B cell (primary cell): ENCODE measurements around the gene PLEKHH1. TPM values are rescaled to one million over a fixed set of nuclear protein-coding genes. Genes with fewer than 3 reads are reported as not detected.

ENCODE experiments used
- ATAC-seq: fragments of 200-7000 bp; cut with Tn5 transposase; one replicate; pipeline ENCODE4 v1.10.0; 2021; ENCODE audit warnings: low read depth, mild to moderate bottlenecking, moderate number of reproducible peaks, moderate library complexity
- CTCF ChIA-PET: fragments of 350-600 bp; sonication (Branson Sonifier 250); formaldehyde crosslinking; loops from one replicate; lab custom pipeline; 2021; ENCODE audit warnings: antibody characterized with exemption, inconsistent platforms; lab: Charles Lee
- POLR2A ChIA-PET: fragments of 350-600 bp; sonication (Branson Sonifier 250); formaldehyde crosslinking; loops from one replicate; lab custom pipeline; 2021; ENCODE audit warnings: antibody characterized with exemption; lab: Charles Lee
- DNase-seq: peaks from one replicate; pipeline ENCODE4 v3.0.0; 2013
- H2AFZ ChIP-seq: 2 replicates; pipeline ENCODE4 v1.6.1; 2012; ENCODE audit warnings: mild to moderate bottlenecking, low read depth, low read length; ENCODE audit not compliant: insufficient read depth, poor library complexity, severe bottlenecking
- H3K27ac ChIP-seq, 2 donors: 1 replicate in 1 of 2; 2 replicates in 1 of 2; pipeline ENCODE4 v1.5.1; 2012 to 2013; ENCODE audit warnings: low read length in 2 of 2, mild to moderate bottlenecking in 2 of 2, moderate library complexity in 1 of 2
- H3K27me3 ChIP-seq, 4 experiments: fragments of 200-600 bp in 1 of 4; sonication (generic) in 1 of 4; replicated peaks in 1 of 4; 1 replicate in 2 of 4; 2 replicates in 2 of 4; pipeline versions ENCODE4 v1.6.1 to v1.7.0; 2013 to 2016; ENCODE audit warnings: low read length in 3 of 4, mild to moderate bottlenecking in 2 of 4, mixed read lengths in 1 of 4, moderate library complexity in 1 of 4; ENCODE audit not compliant: insufficient read depth in 4 of 4, control insufficient read depth in 3 of 4; ENCODE audit errors: control extremely low read depth in 1 of 4
- H3K36me3 ChIP-seq, 2 experiments: replicated peaks in 1 of 2; 1 replicate in 1 of 2; 2 replicates in 1 of 2; pipeline versions ENCODE4 v1.6.1 to v1.7.1; 2013; ENCODE audit warnings: low read length in 1 of 2; ENCODE audit not compliant: insufficient read depth in 2 of 2, control insufficient read depth in 1 of 2; ENCODE audit errors: control extremely low read depth in 1 of 2, extremely low read depth in 1 of 2
- H3K4me1 ChIP-seq, 2 donors: fragments of 200-600 bp in 1 of 2; sonication (generic) in 1 of 2; 1 replicate in 1 of 2; 2 replicates in 1 of 2; pipeline versions ENCODE4 v1.5.1 to v1.6.1; 2013 to 2017; ENCODE audit warnings: low read length in 2 of 2; ENCODE audit not compliant: control insufficient read depth in 2 of 2, insufficient read depth in 2 of 2
- H3K4me2 ChIP-seq: replicated peaks from 2 replicates; pipeline ENCODE3; 2012; ENCODE audit warnings: mild to moderate bottlenecking, low read depth, low read length; ENCODE audit not compliant: poor library complexity, severe bottlenecking
- H3K4me3 ChIP-seq, 5 experiments: fragments of 200-600 bp in 1 of 5; sonication (generic) in 1 of 5; 1 replicate in 3 of 5; 2 replicates in 2 of 5; pipeline versions ENCODE4 v1.5.1 to v1.7.0; 2011 to 2016; ENCODE audit warnings: low read length in 4 of 5, mild to moderate bottlenecking in 4 of 5, low read depth in 2 of 5, control low read depth in 1 of 5, moderate library complexity in 1 of 5; ENCODE audit not compliant: insufficient read depth in 1 of 5; ENCODE audit errors: control extremely low read depth in 1 of 5, extremely low read depth in 1 of 5
- H3K79me2 ChIP-seq: fragments of 200-600 bp; sonication (generic); one replicate; pipeline ENCODE4 v1.6.0; 2016; ENCODE audit warnings: low read length; ENCODE audit not compliant: control insufficient read depth, insufficient read depth
- H3K9ac ChIP-seq: fragments of 200-600 bp; sonication (generic); 2 replicates; pipeline ENCODE4 v1.6.1; 2017; ENCODE audit warnings: mild to moderate bottlenecking, low read length, moderate library complexity
- H3K9me3 ChIP-seq, 3 donors: one replicate each; pipeline versions ENCODE4 v1.6.1 to v1.7.1; 2013; ENCODE audit warnings: low read length in 2 of 3; ENCODE audit not compliant: control insufficient read depth in 2 of 3, insufficient read depth in 1 of 3; ENCODE audit errors: control extremely low read depth in 1 of 3
- H4K20me1 ChIP-seq: 2 replicates; pipeline ENCODE4 v1.6.0; 2012; ENCODE audit warnings: mild to moderate bottlenecking, low read length; ENCODE audit not compliant: insufficient read depth, control insufficient read depth, poor library complexity, severe bottlenecking
- H3K27ac Mint-ChIP-seq: one replicate; pipeline ENCODE4 v1.8.0; 2021; ENCODE audit warnings: mixed read lengths
- H3K27me3 Mint-ChIP-seq: one replicate; pipeline ENCODE4 v1.8.0; 2021; ENCODE audit warnings: mixed read lengths
- H3K4me1 Mint-ChIP-seq: one replicate; pipeline ENCODE4 v1.8.0; 2021; ENCODE audit warnings: mixed read lengths
- H3K4me3 Mint-ChIP-seq: one replicate; pipeline ENCODE4 v1.8.0; 2021; ENCODE audit warnings: mixed read lengths
- H3K9me3 Mint-ChIP-seq: one replicate; pipeline ENCODE4 v1.8.0; 2022; ENCODE audit warnings: mixed read lengths; ENCODE audit not compliant: insufficient read depth
- CTCF ChIP-seq: fragments of 200-600 bp; IDR thresholded peaks from one replicate; pipeline ENCODE4 v1.8.0; 2022; ENCODE audit warnings: antibody characterized with exemption, mild to moderate bottlenecking
- EZH2 ChIP-seq: IDR thresholded peaks from 2 replicates; pipeline ENCODE4 v1.6.1; 2012; ENCODE audit warnings: borderline replicate concordance, low read depth, mild to moderate bottlenecking, moderate library complexity, low read length; ENCODE audit not compliant: insufficient read depth, poor library complexity, severe bottlenecking
- WGBS: methylation state at CpG from one replicate; pipeline ENCODE4 v1.1.5; 2013; ENCODE audit warnings: missing lambda C conversion rate; ENCODE audit not compliant: insufficient coverage; 5-methylcytosine and 5-hydroxymethylcytosine counted together
- intact Hi-C: fragments of 100-400 bp; cut with micrococcal nuclease; formaldehyde crosslinking; loops from one replicate; pipeline ENCODE4 v1.10.0; 2022
- polyA plus RNA-seq: library from polyadenylated mRNA; depleted of rRNA; stranded (reverse); fragments of >200 nt; gene quantifications from 2 replicates; pipeline ENCODE4 v1.2.3, GENCODE V29; 2012
- total RNA-seq, 2 donors: library from RNA; stranded (reverse); fragments of 120-200 nt in 1 of 2; gene quantifications; 1 replicate in 1 of 2; 2 replicates in 1 of 2; pipeline versions ENCODE4 v1.2.3 to v1.2.4, GENCODE V29; 2013 to 2022

The PLEKHH1 gene
- total and polyA plus RNA-seq, 2 donors (not counting 1 experiment from before 2014, with no cell fraction given) = 0.17 to 0.37 TPM

- intact Hi-C loops = no loop called here
- Histone ChIP-seq H3K27me3 (no peaks in the 10 kb centered on the region), H3K9me3 (no peaks in the 10 kb centered on the region), H3K4me1 (no peaks in the 10 kb centered on the region), H3K4me2 (no peak overlapping the region), H4K20me1 (no peaks in the 10 kb centered on the region), H3K36me3 (no peaks in the 10 kb centered on the region), H3K79me2 (no peaks in the 10 kb centered on the region), H2AFZ (no peak overlapping the region), H3K9ac (no peak overlapping the region), H3K27ac (no peak overlapping the region), H3K4me3 (no peak overlapping the region)
- TF ChIP-seq CTCF (no peak), EZH2 (no peak)
- DNase-seq (no peak), ATAC-seq (no peak)
- CTCF ChIA-PET = interaction anchor here (1.2 to 24.8 kb wide), 2 partner anchors 48 to 150 kb away, joined by 3 to 863 read pairs; no protein-coding TSS in a partner anchor
- whole genome bisulfite sequencing = 94% methylated on average over 7 of the region's 7 CpGs
- no peak overlapping the region for H3K4me3 Mint-ChIP-seq
- POLR2A ChIA-PET = no interaction called here
- no peaks in the 10 kb centered on the region for H3K9me3 Mint-ChIP-seq
- no peak overlapping the region for H3K27ac Mint-ChIP-seq
- H3K4me1 Mint-ChIP-seq = no peaks in the 10 kb centered on the region
- peaks cover 5% of the 10 kb centered on the region for H3K27me3 Mint-ChIP-seq
Observed at GRCh38 chr14:67574806-67575205, 41.7 kb downstream of the PLEKHH1 start.

- Histone ChIP-seq H3K4me3 (no peak overlapping the region), H3K27me3 (no peaks in the 10 kb centered on the region), H2AFZ (no peak overlapping the region), H3K36me3 (no peaks in the 10 kb centered on the region), H3K9me3 (no peaks in the 10 kb centered on the region), H3K4me2 (no peak overlapping the region), H3K79me2 (no peaks in the 10 kb centered on the region), H3K9ac (no peak overlapping the region), H3K27ac (no peak overlapping the region), H3K4me1 (no peaks in the 10 kb centered on the region), H4K20me1 (no peaks in the 10 kb centered on the region)
- Mint-ChIP-seq H3K27me3 (peaks cover 5% of the 10 kb centered on the region), H3K27ac (no peak overlapping the region), H3K9me3 (no peaks in the 10 kb centered on the region), H3K4me1 (no peaks in the 10 kb centered on the region), H3K4me3 (no peak overlapping the region)
- POLR2A ChIA-PET = no interaction called here
- TF ChIP-seq CTCF (no peak), EZH2 (no peak)
- CTCF ChIA-PET = interaction anchor here (0.6 to 24.8 kb wide), 7 partner anchors 11 to 151 kb away, joined by 3 to 863 read pairs (median 3); partner anchors contain the start of genes PIGH and RDH12
- intact Hi-C loops = no loop called here
- no CpG with 5 or more reads among the region's 9 CpGs for WGBS
- no peak for DNase-seq
- no peak for ATAC-seq
Observed at GRCh38 chr14:67575684-67576083, 42.6 kb downstream of the PLEKHH1 start.
